Measurements from ENCODE around the gene MISP.
"Not testable (repeated sequence)": the region's sequence is repeated elsewhere in the genome, so short reads cannot be mapped to it uniquely, and the experiment has no call there.

Gene MISP

GRCh38 chr19:750640-751423 is at the start of gene MISP:
TSS of gene MISP (plus strand) at chr19:751112. CDS start at chr19:756947, 5,835 bp downstream.
- H3K27me3 ChIP-seq (ENCODE audit: control insufficient read depth, insufficient read depth, low read length), result no peaks in the 10 kb centered on the region
- no CpG with 5 or more reads among the region's 31 CpGs for WGBS (ENCODE audit: insufficient coverage, insufficient read length)
- no peaks in the 10 kb centered on the region; the same call in 1 of the 2 replicates for H3K4me1 ChIP-seq (ENCODE audit: control insufficient read depth, insufficient read depth, low read length)
- H3K4me3 ChIP-seq (ENCODE audit: low read length), result no peak within 1 kb of the TSS
- no peak for DNase-seq (ENCODE audit: low read depth, low spot score)
- H3K36me3 ChIP-seq (ENCODE audit: control insufficient read depth, insufficient read depth, low read length), result no peaks in the 10 kb centered on the region
- no peak within 1 kb of the TSS for H3K27ac ChIP-seq (ENCODE audit: low read length)
- H3K9me3 ChIP-seq (ENCODE audit: control insufficient read depth, insufficient read depth, low read length), result no peaks in the 10 kb centered on the region

GRCh38 chr19:702847-703246 is 48.1 kb upstream of the MISP start:
- not testable (repeated sequence) for H3K4me1 ChIP-seq (ENCODE audit: control insufficient read depth, insufficient read depth, low read length); H3K9me3 ChIP-seq (ENCODE audit: control insufficient read depth, insufficient read depth, low read length); H3K4me3 ChIP-seq (ENCODE audit: low read length); H3K36me3 ChIP-seq (ENCODE audit: control insufficient read depth, insufficient read depth, low read length); H3K27ac ChIP-seq (ENCODE audit: low read length); H3K27me3 ChIP-seq (ENCODE audit: control insufficient read depth, insufficient read depth, low read length); DNase-seq (ENCODE audit: low read depth, low spot score)
- WGBS (ENCODE audit: insufficient coverage, insufficient read length), result no CpG with 5 or more reads among the region's 6 CpGs

GRCh38 chr19:703329-703650 is 47.6 kb upstream of the MISP start:
- Histone ChIP-seq H3K27me3 (ENCODE audit: control insufficient read depth, insufficient read depth, low read length) (no peaks in the 10 kb centered on the region), H3K27ac (ENCODE audit: low read length) (no peak overlapping the region), H3K4me1 (ENCODE audit: control insufficient read depth, insufficient read depth, low read length) (no peaks in the 10 kb centered on the region), H3K9me3 (ENCODE audit: control insufficient read depth, insufficient read depth, low read length) (no peaks in the 10 kb centered on the region), H3K4me3 (ENCODE audit: low read length) (no peak overlapping the region; the same call in 1 of the 2 replicates), H3K36me3 (ENCODE audit: control insufficient read depth, insufficient read depth, low read length) (no peaks in the 10 kb centered on the region)
- DNase-seq (ENCODE audit: low read depth, low spot score), result no peak
- no CpG with 5 or more reads among the region's 4 CpGs for WGBS (ENCODE audit: insufficient coverage, insufficient read length)

- peak; percentile 75 for DNase-seq (ENCODE audit: low read depth, low spot score)
- H3K4me1 ChIP-seq (ENCODE audit: control insufficient read depth, insufficient read depth, low read length), result no peaks in the 10 kb centered on the region
- H3K36me3 ChIP-seq (ENCODE audit: control insufficient read depth, insufficient read depth, low read length), result no peaks in the 10 kb centered on the region
- WGBS (ENCODE audit: insufficient coverage, insufficient read length), result no CpG with 5 or more reads among the region's 50 CpGs
- no peak overlapping the region for H3K27ac ChIP-seq (ENCODE audit: low read length)
- H3K4me3 ChIP-seq (ENCODE audit: low read length), result peak overlapping the region; percentile 4; the same call in 1 of the 2 replicates
- no peaks in the 10 kb centered on the region for H3K9me3 ChIP-seq (ENCODE audit: control insufficient read depth, insufficient read depth, low read length)
- no peaks in the 10 kb centered on the region for H3K27me3 ChIP-seq (ENCODE audit: control insufficient read depth, insufficient read depth, low read length)
Observed at GRCh38 chr19:703651-704446, 47.1 kb upstream of the MISP start.

GRCh38 chr19:704447-704741 is 46.5 kb upstream of the MISP start:
- no peaks in the 10 kb centered on the region for H3K36me3 ChIP-seq (ENCODE audit: control insufficient read depth, insufficient read depth, low read length)
- no peaks in the 10 kb centered on the region for H3K27me3 ChIP-seq (ENCODE audit: control insufficient read depth, insufficient read depth, low read length)
- no CpG with 5 or more reads among the region's 14 CpGs for WGBS (ENCODE audit: insufficient coverage, insufficient read length)
- H3K27ac ChIP-seq (ENCODE audit: low read length), result no peak overlapping the region
- no peaks in the 10 kb centered on the region for H3K9me3 ChIP-seq (ENCODE audit: control insufficient read depth, insufficient read depth, low read length)
- peak overlapping the region; percentile 4; the same call in 1 of the 2 replicates for H3K4me3 ChIP-seq (ENCODE audit: low read length)
- no peaks in the 10 kb centered on the region for H3K4me1 ChIP-seq (ENCODE audit: control insufficient read depth, insufficient read depth, low read length)
- no peak for DNase-seq (ENCODE audit: low read depth, low spot score)

GRCh38 chr19:708154-709143 is 42.5 kb upstream of the MISP start, which contains the start of gene PALM:
TSS of gene PALM (plus strand) at chr19:708935. CDS start at chr19:709147, 212 bp downstream.
- Histone ChIP-seq H3K4me1 (ENCODE audit: control insufficient read depth, insufficient read depth, low read length) (peaks cover 2% of the 10 kb centered on the region; the same call in 1 of the 2 replicates), H3K27me3 (ENCODE audit: control insufficient read depth, insufficient read depth, low read length) (no peaks in the 10 kb centered on the region), H3K27ac (ENCODE audit: low read length) (no peak within 1 kb of the TSS), H3K9me3 (ENCODE audit: control insufficient read depth, insufficient read depth, low read length) (no peaks in the 10 kb centered on the region), H3K36me3 (ENCODE audit: control insufficient read depth, insufficient read depth, low read length) (no peaks in the 10 kb centered on the region), H3K4me3 (ENCODE audit: low read length) (peak within 1 kb of the TSS; percentile 60; the same call in 1 of the 2 replicates)
- no CpG with 5 or more reads among the region's 93 CpGs for WGBS (ENCODE audit: insufficient coverage, insufficient read length)
- no peak for DNase-seq (ENCODE audit: low read depth, low spot score)

- H3K27me3 ChIP-seq (ENCODE audit: control insufficient read depth, insufficient read depth, low read length), result no peaks in the 10 kb centered on the region
- H3K36me3 ChIP-seq (ENCODE audit: control insufficient read depth, insufficient read depth, low read length), result no peaks in the 10 kb centered on the region
- WGBS (ENCODE audit: insufficient coverage, insufficient read length), result no CpG with 5 or more reads among the region's 78 CpGs
- no peak for DNase-seq (ENCODE audit: low read depth, low spot score)
- peaks cover 2% of the 10 kb centered on the region; the same call in 1 of the 2 replicates for H3K4me1 ChIP-seq (ENCODE audit: control insufficient read depth, insufficient read depth, low read length)
- H3K4me3 ChIP-seq (ENCODE audit: low read length), result peak overlapping the region; percentile 60; the same call in 1 of the 2 replicates
- no peak overlapping the region for H3K27ac ChIP-seq (ENCODE audit: low read length)
- H3K9me3 ChIP-seq (ENCODE audit: control insufficient read depth, insufficient read depth, low read length), result no peaks in the 10 kb centered on the region
Observed at GRCh38 chr19:709196-709964, 41.5 kb upstream of the MISP start.

GRCh38 chr19:709965-710571 is 40.8 kb upstream of the MISP start:
- no peaks in the 10 kb centered on the region for H3K27me3 ChIP-seq (ENCODE audit: control insufficient read depth, insufficient read depth, low read length)

GRCh38 chr19:710767-711166 is 40.1 kb upstream of the MISP start:
- Histone ChIP-seq H3K4me1 (ENCODE audit: control insufficient read depth, insufficient read depth, low read length) (peaks cover 2% of the 10 kb centered on the region; the same call in 1 of the 2 replicates), H3K36me3 (ENCODE audit: control insufficient read depth, insufficient read depth, low read length) (no peaks in the 10 kb centered on the region), H3K4me3 (ENCODE audit: low read length) (no peak overlapping the region), H3K9me3 (ENCODE audit: control insufficient read depth, insufficient read depth, low read length) (no peaks in the 10 kb centered on the region), H3K27ac (ENCODE audit: low read length) (no peak overlapping the region), H3K27me3 (ENCODE audit: control insufficient read depth, insufficient read depth, low read length) (no peaks in the 10 kb centered on the region)
- WGBS (ENCODE audit: insufficient coverage, insufficient read length), result no CpG with 5 or more reads among the region's 21 CpGs
- no peak for DNase-seq (ENCODE audit: low read depth, low spot score)

More at GRCh38 chr19:709965-710571, 40.8 kb upstream of the MISP start:
- no peaks in the 10 kb centered on the region for H3K36me3 ChIP-seq (ENCODE audit: control insufficient read depth, insufficient read depth, low read length)
- no peaks in the 10 kb centered on the region for H3K9me3 ChIP-seq (ENCODE audit: control insufficient read depth, insufficient read depth, low read length)
- no peak for DNase-seq (ENCODE audit: low read depth, low spot score)
- WGBS (ENCODE audit: insufficient coverage, insufficient read length), result no CpG with 5 or more reads among the region's 27 CpGs
- peaks cover 2% of the 10 kb centered on the region; the same call in 1 of the 2 replicates for H3K4me1 ChIP-seq (ENCODE audit: control insufficient read depth, insufficient read depth, low read length)
- no peak overlapping the region for H3K27ac ChIP-seq (ENCODE audit: low read length)
- peak overlapping the region; percentile 60; the same call in 1 of the 2 replicates for H3K4me3 ChIP-seq (ENCODE audit: low read length)
